NB4 (cell line): ENCODE measurements around the gene DHCR24.

Source experiments
- CTCF ChIP-seq: IDR thresholded peaks from one replicate; pipeline ENCODE4 v1.5.1; 2012; ENCODE audit warnings: low read depth, low read length
- MYC ChIP-seq: IDR thresholded peaks from 2 replicates; pipeline ENCODE4 v1.6.1; 2011; ENCODE audit warnings: low read depth, low read length
- POLR2A ChIP-seq: IDR thresholded peaks from 2 replicates; pipeline ENCODE4 v1.6.1; 2011; ENCODE audit warnings: mild to moderate bottlenecking; ENCODE audit not compliant: insufficient read length; ENCODE audit errors: extremely low read depth

GRCh38 chr1:54833121-54833520 is 53.9 kb downstream of the DHCR24 start:
- TF ChIP-seq CTCF: no peak
- TF ChIP-seq POLR2A: no peak
- TF ChIP-seq MYC: no peak
